ENCODE measurements around the gene MAGOHB.

The MAGOHB gene

GRCh38 chr12:10638728-10639127 lies 25.3 kb upstream of the MAGOHB start:
- no peak for TF ChIP-seq CTCF (IDR thresholded peaks at IDR 0.05; ENCODE audit: control insufficient read depth, extremely low read depth, insufficient read depth)
- no peak for DNase-seq (ENCODE audit: low read depth)
- H3K4me3 ChIP-seq (ENCODE audit: low read depth, low read length): no peak overlapping the region

GRCh38 chr12:10636611-10637010 lies 23.2 kb upstream of the MAGOHB start:
- DNase-seq (ENCODE audit: low read depth): peak; percentile 49
- H3K4me3 ChIP-seq (ENCODE audit: low read depth, low read length): peak overlapping the region; percentile 9; the same call in 1 of the 2 replicates
- no peak for TF ChIP-seq CTCF (IDR thresholded peaks at IDR 0.05; ENCODE audit: control insufficient read depth, extremely low read depth, insufficient read depth)

- no peak for TF ChIP-seq CTCF (IDR thresholded peaks at IDR 0.05; ENCODE audit: control insufficient read depth, extremely low read depth, insufficient read depth)
- DNase-seq (ENCODE audit: low read depth): peak; percentile 52
- peak overlapping the region; percentile 9; the same call in 1 of the 2 replicates for H3K4me3 ChIP-seq (ENCODE audit: low read depth, low read length)
Measured at GRCh38 chr12:10636124-10636523, 22.7 kb upstream of the MAGOHB start.

GRCh38 chr12:10635306-10635705 lies 21.9 kb upstream of the MAGOHB start:
- no peak overlapping the region for H3K4me3 ChIP-seq (ENCODE audit: low read depth, low read length)
- no peak for DNase-seq (ENCODE audit: low read depth)
- no peak for TF ChIP-seq CTCF (IDR thresholded peaks at IDR 0.05; ENCODE audit: control insufficient read depth, extremely low read depth, insufficient read depth)

- no peak for DNase-seq (ENCODE audit: low read depth)
Measured at GRCh38 chr12:10634427-10634826, 21.0 kb upstream of the MAGOHB start.

GRCh38 chr12:10633541-10633940 lies 20.1 kb upstream of the MAGOHB start:
- DNase-seq (ENCODE audit: low read depth): no peak
- no peak for TF ChIP-seq CTCF (IDR thresholded peaks at IDR 0.05; ENCODE audit: control insufficient read depth, extremely low read depth, insufficient read depth)
- H3K4me3 ChIP-seq (ENCODE audit: low read depth, low read length): no peak overlapping the region

More at GRCh38 chr12:10634427-10634826, 21.0 kb upstream of the MAGOHB start:
- TF ChIP-seq CTCF (IDR thresholded peaks at IDR 0.05; ENCODE audit: control insufficient read depth, extremely low read depth, insufficient read depth): no peak
- H3K4me3 ChIP-seq (ENCODE audit: low read depth, low read length): no peak overlapping the region

- DNase-seq (ENCODE audit: low read depth): no peak
- no peak for TF ChIP-seq CTCF (IDR thresholded peaks at IDR 0.05; ENCODE audit: control insufficient read depth, extremely low read depth, insufficient read depth)
- no peak overlapping the region for H3K4me3 ChIP-seq (ENCODE audit: low read depth, low read length)
Measured at GRCh38 chr12:10632226-10632625, 18.8 kb upstream of the MAGOHB start.

Measured in LNCaP clone FGC (cell line).